GM12878 (cell line): ENCODE data around the gene THTPA. TPM values are rescaled to one million over a fixed set of nuclear protein-coding genes. Genes with fewer than 3 reads are reported as not detected.

Experiments
- ATAC-seq: fragments of 200-7000 bp; cut with Tn5 transposase; 3 replicates; pipeline ENCODE4 v1.9.1; 2020; ENCODE audit warnings: mild to moderate bottlenecking, moderate library complexity
- BruUV-seq: library from RNA; stranded (reverse); fragments of 400-500 nt; replicated peaks from 2 replicates; lab custom pipeline; 2021; lab: Mats Ljungman, UMichigan
- CTCF ChIA-PET: fragments of 300-600 bp; sonication (Branson Sonifier 250); formaldehyde crosslinking; extraction: SDS; loops from one replicate; lab custom pipeline; 2021; ENCODE audit warnings: inconsistent platforms; lab: Yijun Ruan, JAX
- POLR2A ChIA-PET: fragments of 350-600 bp; formaldehyde crosslinking; extraction: SDS; loops from one replicate; lab custom pipeline; 2021; ENCODE audit warnings: inconsistent platforms; lab: Charles Lee
- RAD21 ChIA-PET: fragments of 300-600 bp; sonication (Branson Sonifier 250); formaldehyde crosslinking; loops from one replicate; lab custom pipeline; 2023; ENCODE audit warnings: antibody characterized with exemption; ENCODE audit not compliant: unreplicated experiment; lab: Charles Lee
- SMC1A ChIA-PET: fragments of 300-600 bp; sonication (Branson Sonifier 250); formaldehyde crosslinking; loops from one replicate; lab custom pipeline; 2023; ENCODE audit not compliant: unreplicated experiment, uncharacterized antibody; lab: Charles Lee
- DNase-seq: peaks from one replicate; pipeline ENCODE4 v3.0.0-alpha.2; 2011; ENCODE audit warnings: low read depth, low spot score
- FAIRE-seq: peaks from 3 replicates; lab custom pipeline; 2011; peaks lifted over from hg19 to GRCh38; lab: Jason Lieb, UNC
- H2AFZ ChIP-seq: 2 replicates; pipeline ENCODE4 v1.6.0; 2011; ENCODE audit warnings: low read depth, low read length, control low read depth; ENCODE audit not compliant: control insufficient read depth
- H3K27ac ChIP-seq: 2 replicates; pipeline ENCODE4 v1.5.1; 2011; ENCODE audit warnings: control low read depth; ENCODE audit not compliant: control insufficient read depth, insufficient read depth
- H3K27me3 ChIP-seq, 2 experiments: replicated peaks in 1 of 2; 2 replicates each; pipeline versions ENCODE4 v1.6.0 to v1.6.1; 2011; ENCODE audit warnings: low read length in 1 of 2; ENCODE audit not compliant: control insufficient read depth in 2 of 2, insufficient read depth in 2 of 2
- H3K36me3 ChIP-seq, 2 experiments: 2 replicates each; pipeline ENCODE4 v1.5.1; 2011; ENCODE audit warnings: low read length in 1 of 2; ENCODE audit not compliant: control insufficient read depth in 2 of 2, insufficient read depth in 2 of 2
- H3K4me1 ChIP-seq: 2 replicates; pipeline ENCODE4 v1.6.1; 2011; ENCODE audit warnings: mild to moderate bottlenecking, low read length, moderate library complexity, mixed read lengths; ENCODE audit not compliant: control insufficient read depth, insufficient read depth
- H3K4me2 ChIP-seq: 2 replicates; pipeline ENCODE4 v1.6.0; 2011; ENCODE audit warnings: control low read depth; ENCODE audit not compliant: control insufficient read depth, insufficient read depth
- H3K4me3 ChIP-seq: fragments of 200-600 bp; sonication (generic); 2 replicates; pipeline ENCODE4 v1.5.1; 2016
- H3K79me2 ChIP-seq: 2 replicates; pipeline ENCODE4 v1.6.0; 2011; ENCODE audit warnings: low read length; ENCODE audit not compliant: control insufficient read depth, insufficient read depth
- H3K9ac ChIP-seq: 2 replicates; pipeline ENCODE4 v1.8.0; 2011; ENCODE audit warnings: low read length, control low read depth, mixed read lengths; ENCODE audit not compliant: control insufficient read depth, insufficient read depth
- H3K9me3 ChIP-seq: replicated peaks from 3 replicates; pipeline ENCODE4 v1.5.1; 2011; ENCODE audit warnings: mild to moderate bottlenecking, low read length; ENCODE audit not compliant: control insufficient read depth, insufficient read depth
- H4K20me1 ChIP-seq: 2 replicates; pipeline ENCODE4 v1.6.0; 2011; ENCODE audit not compliant: control insufficient read depth, insufficient read depth
- FOXK2 ChIP-seq: fragments of 450-650 bp; IDR thresholded peaks from 2 replicates; pipeline ENCODE4 v1.6.1; 2017; ENCODE audit warnings: mild to moderate bottlenecking, moderate library complexity
- JUNB ChIP-seq: IDR thresholded peaks from 2 replicates; pipeline ENCODE4 v1.6.1; 2016; ENCODE audit warnings: antibody characterized with exemption, mild to moderate bottlenecking
- NR2F1 ChIP-seq: fragments of 450-650 bp; conservative IDR thresholded peaks from 2 replicates; pipeline ENCODE4 v1.6.1; 2017; ENCODE audit warnings: mild to moderate bottlenecking
- PML ChIP-seq: IDR thresholded peaks from 2 replicates; pipeline ENCODE4 v1.6.1; 2012; ENCODE audit warnings: low read length, inconsistent platforms
- RAD51 ChIP-seq: fragments of 450-650 bp; IDR thresholded peaks from 2 replicates; pipeline ENCODE4 v1.6.1; 2016; ENCODE audit warnings: moderate library complexity, mild to moderate bottlenecking, inconsistent platforms
- SUPT20H ChIP-seq: IDR thresholded peaks from 2 replicates; pipeline ENCODE4 v1.6.1; 2011; ENCODE audit warnings: low read depth, mild to moderate bottlenecking, low read length, moderate library complexity, borderline replicate concordance; ENCODE audit not compliant: control insufficient read depth
- WGBS: methylation state at CpG from one replicate; pipeline ENCODE4 v1.1.6; 2016; ENCODE audit warnings: low lambda C conversion rate; ENCODE audit not compliant: insufficient replicate concordance, insufficient coverage; ENCODE audit errors: missing lambda C conversion rate; 5-methylcytosine and 5-hydroxymethylcytosine counted together
- in situ Hi-C: fragments of 300-500 bp; cut with MboI; formaldehyde crosslinking; loops from 9 replicates; pipeline ENCODE4 v1.14.3; 2018; ENCODE audit warnings: mixed read lengths
- intact Hi-C: fragments of 100-400 bp; cut with micrococcal nuclease; formaldehyde crosslinking; loops from one replicate; pipeline ENCODE4 v1.14.2; 2022; ENCODE audit not compliant: unreplicated experiment
- polyA plus RNA-seq, 11 experiments: library from polyadenylated mRNA; depleted of rRNA in 4 of 11; unstranded in 6 of 11; stranded (reverse) in 5 of 11; fragments of >200 nt; fragmentation: Nextera tagmentation in 4 of 11; fragmentation: Illumina TruSeq in 1 of 11; extraction: Ambion mirVana in 4 of 11; extraction: Trizol in 1 of 11; gene quantifications; 1 replicate in 1 of 11; 2 replicates in 10 of 11; pipeline versions ENCODE4 v1.2.1 to v1.2.3, GENCODE V29; 2011 to 2016; ENCODE audit warnings: inconsistent platforms in 2 of 11, missing spikeins in 2 of 11, low read depth in 1 of 11
- total RNA-seq, 4 experiments: library from RNA; depleted of rRNA in 3 of 4; stranded (reverse); fragments of >200 nt in 3 of 4; fragmentation: Illumina TruSeq in 1 of 4; extraction: Trizol in 1 of 4; gene quantifications; 2 replicates each; pipeline versions ENCODE4 v1.2.1 to v1.2.3, GENCODE V29; 2013 to 2021
- TF ChIP-seq, protein P1 (sequence below): fragments of 450-650 bp; IDR thresholded peaks from 2 replicates; pipeline ENCODE4 v1.6.1; 2017; ENCODE audit warnings: mild to moderate bottlenecking

THTPA gene
- total and polyA plus RNA-seq, 10 of the 15 experiments (the other 5 are each of a cell fraction or from before 2014, with no cell fraction given) = 3.1 to 24.9 (median 12.8) TPM

DNA sequence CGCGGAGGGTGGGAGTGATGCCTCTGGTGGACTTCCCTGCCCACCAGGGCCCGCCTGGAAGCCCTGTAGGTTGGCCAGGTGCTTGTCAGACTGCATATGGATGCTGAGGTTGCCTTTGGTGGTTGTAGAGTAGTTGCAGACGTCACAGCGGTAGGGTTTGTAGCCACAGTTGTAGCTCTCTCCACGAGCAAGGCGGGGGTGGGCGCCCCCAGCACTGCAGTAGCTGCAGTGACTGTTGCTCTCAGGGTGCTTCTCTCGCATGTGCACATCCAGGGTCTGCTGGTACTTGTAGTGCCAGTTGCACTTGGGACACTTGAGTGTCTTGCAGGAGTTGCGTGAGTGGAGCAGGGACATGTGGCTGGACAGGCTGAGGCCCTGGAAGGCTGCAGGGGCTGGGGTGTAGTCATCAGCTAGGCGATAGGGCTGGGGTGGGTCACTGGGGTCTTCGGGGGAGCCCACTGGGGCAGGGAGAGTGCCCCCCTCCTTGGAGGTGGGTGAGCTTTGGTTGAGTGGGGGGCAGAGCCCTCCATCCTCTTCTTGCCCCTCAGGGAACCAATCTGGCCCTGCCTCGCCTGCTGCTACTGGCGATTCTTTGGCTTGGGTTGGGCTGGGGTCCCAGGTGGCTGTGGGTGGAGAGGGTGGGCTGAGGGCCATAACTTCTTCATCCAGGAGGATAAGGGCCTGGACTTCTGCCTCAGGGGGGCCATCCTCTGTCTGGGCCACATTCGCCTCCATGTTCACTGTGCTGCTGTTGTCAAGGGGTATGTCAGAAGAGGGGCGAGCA, 22.2 kb upstream of the THTPA start:
- H2AFZ ChIP-seq = no peak overlapping the region
- DNase-seq (no peak), FAIRE-seq (no peak)
- ChIA-PET RAD21 (no interaction called here), POLR2A (no interaction called here), SMC1A (no interaction called here)
- in situ Hi-C loops = no loop called here
- no peaks in the 10 kb centered on the region for H4K20me1 ChIP-seq
- H3K4me1 ChIP-seq = no peaks in the 10 kb centered on the region
- no peak overlapping the region for H3K4me3 ChIP-seq
- no peak overlapping the region for H3K9ac ChIP-seq
- BruUV-seq = no TSS peak
- TF ChIP-seq FOXK2 (no peak), SUPT20H (no peak), JUNB (no peak), PML (no peak), NR2F1 (no peak), RAD51 (no peak)
- TF ChIP-seq, protein P1, sequence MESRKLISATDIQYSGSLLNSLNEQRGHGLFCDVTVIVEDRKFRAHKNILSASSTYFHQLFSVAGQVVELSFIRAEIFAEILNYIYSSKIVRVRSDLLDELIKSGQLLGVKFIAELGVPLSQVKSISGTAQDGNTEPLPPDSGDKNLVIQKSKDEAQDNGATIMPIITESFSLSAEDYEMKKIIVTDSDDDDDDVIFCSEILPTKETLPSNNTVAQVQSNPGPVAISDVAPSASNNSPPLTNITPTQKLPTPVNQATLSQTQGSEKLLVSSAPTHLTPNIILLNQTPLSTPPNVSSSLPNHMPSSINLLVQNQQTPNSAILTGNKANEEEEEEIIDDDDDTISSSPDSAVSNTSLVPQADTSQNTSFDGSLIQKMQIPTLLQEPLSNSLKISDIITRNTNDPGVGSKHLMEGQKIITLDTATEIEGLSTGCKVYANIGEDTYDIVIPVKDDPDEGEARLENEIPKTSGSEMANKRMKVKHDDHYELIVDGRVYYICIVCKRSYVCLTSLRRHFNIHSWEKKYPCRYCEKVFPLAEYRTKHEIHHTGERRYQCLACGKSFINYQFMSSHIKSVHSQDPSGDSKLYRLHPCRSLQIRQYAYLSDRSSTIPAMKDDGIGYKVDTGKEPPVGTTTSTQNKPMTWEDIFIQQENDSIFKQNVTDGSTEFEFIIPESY = no peak
- TF ChIP-seq, all 136 proteins: peak for 0
- WGBS = 72% methylated on average over 16 of the region's 16 CpGs
- Histone ChIP-seq H3K4me2 (no peak overlapping the region), H3K27me3 (no peaks in the 10 kb centered on the region), H3K9me3 (no peaks in the 10 kb centered on the region), H3K79me2 (no peaks in the 10 kb centered on the region), H3K36me3 (no peaks in the 10 kb centered on the region; a peak in 1 of 4 replicates), H3K27ac (no peak overlapping the region)
- CTCF ChIA-PET = no interaction called here
- no peak for ATAC-seq
- intact Hi-C loops = no loop called here
